ENCODE data around the gene NWD2.
"Not testable (repeated sequence)": the region's sequence is repeated elsewhere in the genome, so short reads cannot be mapped to it uniquely, and the experiment has no call there.

Gene NWD2

DNA sequence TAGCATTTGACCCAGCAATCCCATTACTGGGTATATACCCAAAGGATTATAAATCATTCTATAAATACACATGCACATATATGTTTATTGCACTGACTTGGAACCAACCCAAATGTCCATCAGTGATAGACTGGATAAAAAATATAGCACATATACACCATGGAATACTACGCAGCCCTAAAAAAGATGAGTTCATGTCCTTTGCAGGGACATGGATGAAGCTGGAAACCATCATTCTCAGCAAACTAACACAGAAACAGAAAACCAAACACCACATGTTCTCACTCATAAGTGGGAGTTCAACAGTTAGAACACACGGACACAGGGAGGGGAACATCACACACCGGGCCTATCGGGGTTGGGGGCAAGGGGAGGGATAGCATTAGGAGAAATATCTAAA lies 250.8 kb downstream of the NWD2 start:
- H3K27me3 ChIP-seq (ENCODE audit: control insufficient read depth, insufficient read depth, low read length); DNase-seq (ENCODE audit: low read depth, low spot score); H3K27ac ChIP-seq (ENCODE audit: low read length); H3K4me3 ChIP-seq (ENCODE audit: low read length); H3K4me1 ChIP-seq (ENCODE audit: control insufficient read depth, insufficient read depth, low read length); H3K36me3 ChIP-seq (ENCODE audit: control insufficient read depth, insufficient read depth, low read length); H3K9me3 ChIP-seq (ENCODE audit: control insufficient read depth, insufficient read depth, low read length): not testable (repeated sequence)
- WGBS (ENCODE audit: insufficient coverage, insufficient read length) = no CpG with 5 or more reads among the region's 4 CpGs

Measured in iPS DF 6.9 (cell line).